Astrocyte (in vitro differentiated cells and primary cell): Measurements from ENCODE around the gene KRTAP5-10. TPM values are rescaled to one million over a fixed set of nuclear protein-coding genes. Genes with fewer than 3 reads are reported as not detected.
"Not testable (repeated sequence)": the region's sequence is repeated elsewhere in the genome, so short reads cannot be mapped to it uniquely, and the experiment has no call there.

Source experiments
- DNase-seq: peaks from one replicate; pipeline ENCODE4 v3.0.0-alpha.2; 2010; ENCODE audit warnings: low read depth
- FAIRE-seq: peaks from 2 replicates; lab custom pipeline; 2011; peaks lifted over from hg19 to GRCh38; lab: Jason Lieb, UNC
- H2AFZ ChIP-seq: 2 replicates; pipeline ENCODE4 v1.6.0; 2012; ENCODE audit warnings: low read depth, low read length, inconsistent platforms
- H3K27ac ChIP-seq: 2 replicates; pipeline ENCODE4 v1.5.1; 2011; ENCODE audit warnings: low read depth, low read length, inconsistent platforms
- H3K27me3 ChIP-seq: 2 replicates; pipeline ENCODE4 v1.6.0; 2011; ENCODE audit warnings: low read length, inconsistent platforms; ENCODE audit not compliant: insufficient read depth
- H3K36me3 ChIP-seq: 2 replicates; pipeline ENCODE4 v1.5.1; 2011; ENCODE audit warnings: low read length, inconsistent platforms; ENCODE audit not compliant: insufficient read depth
- H3K4me1 ChIP-seq: 2 replicates; pipeline ENCODE4 v1.5.1; 2011; ENCODE audit warnings: low read length, inconsistent platforms; ENCODE audit not compliant: insufficient read depth
- H3K4me2 ChIP-seq: 2 replicates; pipeline ENCODE4 v1.6.0; 2012; ENCODE audit warnings: low read length, inconsistent platforms
- H3K4me3 ChIP-seq: 2 replicates; pipeline ENCODE4 v1.5.1; 2011; ENCODE audit warnings: low read depth, mild to moderate bottlenecking, low read length, inconsistent platforms; ENCODE audit not compliant: insufficient read depth
- H3K79me2 ChIP-seq: 2 replicates; pipeline ENCODE4 v1.6.0; 2012; ENCODE audit warnings: mild to moderate bottlenecking, low read length, inconsistent platforms; ENCODE audit not compliant: insufficient read depth
- H3K9ac ChIP-seq: 2 replicates; pipeline ENCODE4 v1.6.0; 2012; ENCODE audit warnings: mild to moderate bottlenecking, low read length, inconsistent platforms
- H3K9me3 ChIP-seq: 2 replicates; pipeline ENCODE4 v1.5.1; 2012; ENCODE audit warnings: low read depth, mild to moderate bottlenecking, low read length, inconsistent platforms; ENCODE audit not compliant: insufficient read depth
- H4K20me1 ChIP-seq: 2 replicates; pipeline ENCODE4 v1.6.0; 2012; ENCODE audit warnings: low read length, inconsistent platforms; ENCODE audit not compliant: insufficient read depth
- H3K27ac Mint-ChIP-seq: one replicate; pipeline ENCODE4 v1.8.0; 2021; ENCODE audit warnings: mild to moderate bottlenecking, mixed read lengths; ENCODE audit not compliant: unreplicated experiment
- H3K27me3 Mint-ChIP-seq: one replicate; pipeline ENCODE4 v1.8.0; 2021; ENCODE audit warnings: low read depth, mixed read lengths; ENCODE audit not compliant: unreplicated experiment
- H3K36me3 Mint-ChIP-seq: one replicate; pipeline ENCODE4 v1.8.0; 2021; ENCODE audit warnings: low read depth, mixed read lengths; ENCODE audit not compliant: unreplicated experiment
- H3K4me1 Mint-ChIP-seq: one replicate; pipeline ENCODE4 v1.8.0; 2021; ENCODE audit warnings: low read depth, mixed read lengths; ENCODE audit not compliant: unreplicated experiment
- H3K4me3 Mint-ChIP-seq: one replicate; pipeline ENCODE4 v1.8.0; 2021; ENCODE audit warnings: mild to moderate bottlenecking, moderate library complexity, mixed read lengths; ENCODE audit not compliant: unreplicated experiment
- H3K9me3 Mint-ChIP-seq: one replicate; pipeline ENCODE4 v1.8.0; 2021; ENCODE audit warnings: mild to moderate bottlenecking, mixed read lengths; ENCODE audit not compliant: unreplicated experiment
- total RNA-seq: library from RNA; stranded (reverse); gene quantifications from 2 replicates; pipeline ENCODE4 v1.2.1, GENCODE V29; 2021

Gene KRTAP5-10
- total RNA-seq, 1 donor from 2014 or later = not detected

DNA sequence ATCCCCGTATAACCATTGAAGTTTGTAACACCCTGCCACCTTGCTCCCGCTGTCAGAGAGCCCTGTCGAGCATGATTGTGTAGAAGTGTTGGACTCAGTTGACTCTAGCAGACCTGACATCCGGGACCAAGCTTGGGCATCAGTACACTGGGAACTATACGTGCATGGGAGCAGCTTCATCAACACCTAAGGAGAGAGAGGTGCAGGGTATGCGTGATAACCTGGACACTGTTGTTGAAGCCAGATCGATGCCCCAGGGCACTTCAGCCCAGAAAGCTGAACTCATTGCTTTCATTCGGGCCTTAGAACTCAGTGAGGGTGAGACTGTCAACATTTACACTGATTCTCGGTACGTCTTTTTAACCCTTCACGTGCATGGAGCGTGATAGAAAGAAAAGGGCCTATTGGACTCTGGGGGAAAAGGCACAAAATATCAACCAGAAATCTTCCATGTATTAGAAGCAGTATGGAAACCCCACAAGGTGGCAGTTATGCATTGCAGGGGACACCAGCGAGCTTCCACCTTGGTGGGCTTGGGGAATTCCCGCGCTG, 49.1 kb downstream of the KRTAP5-10 start:
- not testable (repeated sequence) for H3K79me2 ChIP-seq, H4K20me1 ChIP-seq, H3K4me3 ChIP-seq, H3K4me1 Mint-ChIP-seq, H3K9me3 Mint-ChIP-seq, H3K36me3 ChIP-seq, FAIRE-seq, H3K27me3 ChIP-seq, H3K9me3 ChIP-seq, H3K4me3 Mint-ChIP-seq, H3K36me3 Mint-ChIP-seq, H3K27ac ChIP-seq, H3K4me2 ChIP-seq, H3K4me1 ChIP-seq, H3K27ac Mint-ChIP-seq, H2AFZ ChIP-seq, DNase-seq, H3K9ac ChIP-seq
- peaks cover 46% of the 10 kb centered on the region for H3K27me3 Mint-ChIP-seq

DNA sequence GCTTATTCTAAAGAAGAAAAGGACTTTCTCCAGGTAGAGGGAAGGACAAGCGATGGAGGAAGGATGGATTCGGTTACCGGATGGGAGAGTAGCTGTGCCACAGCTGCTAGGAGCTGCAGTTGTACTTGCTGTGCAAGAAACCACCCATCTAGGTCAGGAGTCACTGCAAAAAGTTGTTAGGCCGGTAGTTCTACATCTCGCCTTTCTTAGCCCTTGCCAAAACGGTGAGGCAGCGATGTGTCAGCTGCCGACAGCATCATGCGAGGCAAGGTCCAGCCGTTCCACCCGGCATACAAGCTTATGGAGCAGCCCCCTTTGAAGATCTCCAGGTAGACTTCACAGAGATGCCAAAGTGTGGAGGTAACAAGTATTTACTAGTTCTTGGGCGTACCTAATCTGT, 49.6 kb downstream of the KRTAP5-10 start:
- not testable (repeated sequence) for H3K4me3 ChIP-seq, H3K4me3 Mint-ChIP-seq, DNase-seq, H3K36me3 ChIP-seq, H2AFZ ChIP-seq, H3K9ac ChIP-seq, H3K79me2 ChIP-seq, H3K27ac ChIP-seq, H3K9me3 Mint-ChIP-seq, H3K4me1 ChIP-seq, H3K36me3 Mint-ChIP-seq, H3K27me3 ChIP-seq, H4K20me1 ChIP-seq, H3K4me1 Mint-ChIP-seq, H3K4me2 ChIP-seq, H3K9me3 ChIP-seq, FAIRE-seq
- Mint-ChIP-seq H3K27ac (peak overlapping the region; percentile 38), H3K27me3 (peaks cover 47% of the 10 kb centered on the region)

Other genes starting within 250 kb of the KRTAP5-10 start
- gene DHCR7, start 117.2 kb upstream of the KRTAP5-10 start, total RNA-seq = 76.1 and 92.8 TPM in 2 replicates
- 84.7 and 87.9 TPM in 2 replicates for gene NADSYN1, start 112.4 kb upstream of the KRTAP5-10 start, total RNA-seq
- not detected in 2 replicates for gene KRTAP5-7, start 38.3 kb upstream of the KRTAP5-10 start, total RNA-seq
- gene KRTAP5-8, start 27.5 kb upstream of the KRTAP5-10 start, total RNA-seq = not detected in 2 replicates
- gene KRTAP5-9, start 17.1 kb upstream of the KRTAP5-10 start, total RNA-seq = 0.43 TPM in 1 of 2 replicates, not detected in the other
- gene KRTAP5-11, start 17.3 kb downstream of the KRTAP5-10 start, total RNA-seq = not detected in 2 replicates